HEK293T (cell line): ENCODE data around the gene PHACTR3.

Experiments
- CTCF ChIA-PET: fragments of 350-600 bp; formaldehyde crosslinking; extraction: SDS; loops from one replicate; lab custom pipeline; 2021; ENCODE audit warnings: antibody characterized with exemption, inconsistent platforms; lab: Yijun Ruan, JAX
- POLR2A ChIA-PET: fragments of 350-600 bp; formaldehyde crosslinking; extraction: SDS; loops from one replicate; lab custom pipeline; 2020; ENCODE audit warnings: antibody characterized with exemption, inconsistent platforms; lab: Yijun Ruan, JAX
- DNase-seq: peaks from one replicate; pipeline ENCODE4 v3.0.0; 2012; ENCODE audit warnings: mixed read lengths; ENCODE audit errors: extremely low spot score
- ARNT ChIP-seq: fragments of 450-650 bp; IDR thresholded peaks from 2 replicates; pipeline ENCODE4 v1.6.1; 2017; ENCODE audit warnings: mild to moderate bottlenecking
- BHLHE40 ChIP-seq: fragments of 450-650 bp; IDR thresholded peaks from 2 replicates; pipeline ENCODE4 v1.6.1; 2016; ENCODE audit warnings: mild to moderate bottlenecking, moderate library complexity, borderline replicate concordance
- CTBP1 ChIP-seq: fragments of 450-650 bp; IDR thresholded peaks from 2 replicates; pipeline ENCODE4 v1.6.1; 2016; ENCODE audit warnings: borderline replicate concordance
- ELF4 ChIP-seq: fragments of 450-650 bp; IDR thresholded peaks from 2 replicates; pipeline ENCODE4 v1.6.1; 2017; ENCODE audit warnings: antibody characterized with exemption
- FOXA1 ChIP-seq: fragments of 450-650 bp; IDR thresholded peaks from 2 replicates; pipeline ENCODE4 v1.6.1; 2016; ENCODE audit warnings: mild to moderate bottlenecking
- FOXK2 ChIP-seq: fragments of 450-650 bp; IDR thresholded peaks from 2 replicates; pipeline ENCODE4 v1.6.1; 2016; ENCODE audit warnings: mild to moderate bottlenecking
- FOXM1 ChIP-seq: fragments of 450-650 bp; IDR thresholded peaks from 2 replicates; pipeline ENCODE4 v1.6.1; 2017; ENCODE audit warnings: mild to moderate bottlenecking, borderline replicate concordance
- HDGF ChIP-seq: fragments of 450-650 bp; IDR thresholded peaks from 2 replicates; pipeline ENCODE4 v1.6.1; 2017; ENCODE audit warnings: antibody characterized with exemption, borderline replicate concordance
- L3MBTL2 ChIP-seq: fragments of 450-650 bp; conservative IDR thresholded peaks from 2 replicates; pipeline ENCODE4 v1.6.1; 2016; ENCODE audit warnings: mild to moderate bottlenecking
- LEF1 ChIP-seq: fragments of 450-650 bp; IDR thresholded peaks from 2 replicates; pipeline ENCODE4 v1.6.1; 2017; ENCODE audit warnings: mild to moderate bottlenecking, borderline replicate concordance
- NFRKB ChIP-seq: fragments of 450-650 bp; IDR thresholded peaks from 2 replicates; pipeline ENCODE4 v1.6.1; 2016; ENCODE audit warnings: mild to moderate bottlenecking, moderate library complexity
- SP1 ChIP-seq: fragments of 450-650 bp; IDR thresholded peaks from 2 replicates; pipeline ENCODE4 v1.6.1; 2017
- SUZ12 ChIP-seq: fragments of 450-650 bp; IDR thresholded peaks from 2 replicates; pipeline ENCODE4 v1.6.1; 2016; ENCODE audit warnings: mild to moderate bottlenecking
- TARDBP ChIP-seq: fragments of 450-650 bp; IDR thresholded peaks from 2 replicates; pipeline ENCODE4 v1.6.1; 2016
- ZNF384 ChIP-seq: fragments of 450-650 bp; IDR thresholded peaks from 2 replicates; pipeline ENCODE4 v1.6.1; 2016
- TF ChIP-seq, protein P1 (sequence below): fragments of 450-650 bp; IDR thresholded peaks from 2 replicates; pipeline ENCODE4 v1.6.1; 2016

The PHACTR3 gene

GRCh38 chr20:59650418-59650817 is 46.1 kb downstream of the PHACTR3 start:
- DNase-seq: no peak
- ChIA-PET POLR2A (no interaction called here), CTCF (no interaction called here)
- TF ChIP-seq CTBP1 (no peak), SUZ12 (no peak), FOXM1 (no peak), FOXA1 (no peak)

DNA sequence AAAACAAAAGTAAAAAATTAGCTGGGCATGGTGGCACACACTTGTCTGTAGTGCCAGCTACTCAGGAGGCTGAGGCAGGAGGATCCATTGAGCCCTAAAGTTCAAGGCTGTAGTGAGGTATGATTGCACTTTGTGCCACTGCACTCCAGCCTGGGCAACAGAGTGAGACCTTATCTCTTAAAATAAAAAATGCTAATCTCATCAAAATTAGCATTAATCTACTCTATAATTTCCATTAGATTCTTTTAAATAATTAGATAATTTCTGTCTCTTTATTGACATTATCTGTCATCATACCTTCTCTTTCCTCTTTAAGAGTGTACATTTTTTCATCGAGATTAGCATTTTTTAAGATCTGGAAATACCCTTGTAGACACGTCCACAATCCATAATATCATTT is 48.0 kb downstream of the PHACTR3 start:
- DNase-seq: no peak
- TF ChIP-seq FOXA1 (no peak), SP1 (no peak), ARNT (no peak), FOXK2 (no peak), LEF1 (no peak), BHLHE40 (no peak), ZNF384 (no peak), FOXM1 (no peak), NFRKB (no peak), ELF4 (no peak), CTBP1 (no peak)
- TF ChIP-seq, protein P1, sequence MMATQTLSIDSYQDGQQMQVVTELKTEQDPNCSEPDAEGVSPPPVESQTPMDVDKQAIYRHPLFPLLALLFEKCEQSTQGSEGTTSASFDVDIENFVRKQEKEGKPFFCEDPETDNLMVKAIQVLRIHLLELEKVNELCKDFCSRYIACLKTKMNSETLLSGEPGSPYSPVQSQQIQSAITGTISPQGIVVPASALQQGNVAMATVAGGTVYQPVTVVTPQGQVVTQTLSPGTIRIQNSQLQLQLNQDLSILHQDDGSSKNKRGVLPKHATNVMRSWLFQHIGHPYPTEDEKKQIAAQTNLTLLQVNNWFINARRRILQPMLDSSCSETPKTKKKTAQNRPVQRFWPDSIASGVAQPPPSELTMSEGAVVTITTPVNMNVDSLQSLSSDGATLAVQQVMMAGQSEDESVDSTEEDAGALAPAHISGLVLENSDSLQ: no peak
- ChIA-PET CTCF (no interaction called here), POLR2A (no interaction called here)

- ChIA-PET POLR2A (no interaction called here), CTCF (no interaction called here)
- TF ChIP-seq HDGF (no peak), BHLHE40 (no peak), FOXA1 (no peak), L3MBTL2 (no peak), NFRKB (no peak), SUZ12 (no peak), TARDBP (no peak), FOXM1 (no peak), FOXK2 (no peak), CTBP1 (no peak), ARNT (no peak), SP1 (no peak), ZNF384 (no peak), LEF1 (no peak), ELF4 (no peak)
- TF ChIP-seq, protein P1: no peak
- DNase-seq: no peak
Observed at GRCh38 chr20:59656417-59656816, 52.1 kb downstream of the PHACTR3 start.

DNA sequence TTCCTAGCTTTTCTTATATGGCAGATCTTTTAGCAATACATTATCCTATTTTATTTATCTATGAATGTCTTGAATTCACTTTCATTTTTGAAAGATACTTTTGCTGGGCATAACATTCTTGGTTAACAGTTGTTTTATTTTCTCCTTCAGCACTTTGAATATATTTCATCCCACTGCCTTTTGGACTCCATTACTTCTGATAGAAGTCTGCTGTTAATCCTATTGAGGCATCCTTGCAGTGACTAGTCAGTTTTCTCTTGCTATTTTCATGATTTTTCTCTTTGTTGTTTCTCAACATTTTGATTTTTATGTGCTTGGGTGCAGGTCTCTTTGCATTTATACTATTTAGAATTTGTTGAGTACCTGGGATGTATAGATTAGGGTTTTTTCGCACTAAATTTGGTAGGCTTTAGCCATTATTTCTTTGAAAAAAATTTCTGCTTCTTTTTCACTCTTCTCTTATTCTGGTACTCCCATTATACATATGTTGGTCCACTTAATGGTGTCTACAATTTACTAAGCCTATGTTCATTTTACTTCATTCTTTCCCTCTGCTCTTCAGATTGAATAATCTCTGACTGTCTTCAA is 53.2 kb downstream of the PHACTR3 start:
- DNase-seq: no peak
- TF ChIP-seq FOXA1 (no peak), SUZ12 (no peak), TARDBP (no peak), CTBP1 (no peak), FOXM1 (no peak), LEF1 (no peak), HDGF (no peak), FOXK2 (no peak), SP1 (no peak), ARNT (no peak), NFRKB (no peak)
- TF ChIP-seq, protein P1: no peak
- ChIA-PET POLR2A (no interaction called here), CTCF (no interaction called here)

- DNase-seq: no peak
- CTCF ChIA-PET: no interaction called here
- POLR2A ChIA-PET: no interaction called here
- no peak for TF ChIP-seq CTBP1
- TF ChIP-seq SP1: no peak
- no peak for TF ChIP-seq FOXM1
- TF ChIP-seq HDGF: no peak
- no peak for TF ChIP-seq TARDBP
Observed at GRCh38 chr20:59660471-59660870, 56.1 kb downstream of the PHACTR3 start.

DNA sequence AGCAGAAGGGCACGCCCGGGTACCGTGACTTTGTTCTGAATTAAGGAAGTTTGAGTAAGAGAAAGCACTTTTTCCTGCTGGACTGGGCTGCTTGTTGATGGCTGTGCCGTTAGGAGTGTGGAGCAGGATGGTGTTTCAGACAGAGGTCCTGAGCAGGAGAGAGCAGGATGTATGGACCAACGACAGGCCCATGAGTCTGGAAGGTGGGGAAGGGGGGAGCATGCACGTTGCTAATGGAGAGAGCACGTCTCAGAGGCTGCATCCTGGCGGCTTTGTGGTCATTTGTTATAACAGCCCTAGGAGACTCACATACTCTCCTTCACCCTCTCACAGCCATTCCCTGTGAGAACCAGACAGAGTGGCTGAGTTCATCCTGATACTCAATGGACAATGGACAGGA is 56.8 kb downstream of the PHACTR3 start:
- no peak for TF ChIP-seq L3MBTL2
- no peak for TF ChIP-seq ZNF384
- no peak for TF ChIP-seq ARNT
- no peak for TF ChIP-seq FOXK2
- TF ChIP-seq TARDBP: no peak
- TF ChIP-seq LEF1: no peak
- TF ChIP-seq ELF4: no peak
- TF ChIP-seq SUZ12: no peak
- TF ChIP-seq HDGF: no peak
- TF ChIP-seq, protein P1: no peak
- TF ChIP-seq FOXA1: no peak
- no peak for TF ChIP-seq NFRKB
- no peak for TF ChIP-seq CTBP1
- no peak for TF ChIP-seq SP1
- TF ChIP-seq BHLHE40: no peak
- no peak for TF ChIP-seq FOXM1
- no peak for DNase-seq
- ChIA-PET POLR2A (no interaction called here), CTCF (no interaction called here)
